Pericardium fibroblast (primary cell): ENCODE results near the gene FBXL2. TPM values are rescaled to one million over a fixed set of nuclear protein-coding genes. Genes with fewer than 3 reads are reported as not detected.

Source experiments
- total RNA-seq: library from RNA; depleted of rRNA; stranded (reverse); fragments of >200 nt; gene quantifications from 2 replicates; pipeline ENCODE4 v1.2.3, GENCODE V29; 2015

Gene FBXL2, protein sequence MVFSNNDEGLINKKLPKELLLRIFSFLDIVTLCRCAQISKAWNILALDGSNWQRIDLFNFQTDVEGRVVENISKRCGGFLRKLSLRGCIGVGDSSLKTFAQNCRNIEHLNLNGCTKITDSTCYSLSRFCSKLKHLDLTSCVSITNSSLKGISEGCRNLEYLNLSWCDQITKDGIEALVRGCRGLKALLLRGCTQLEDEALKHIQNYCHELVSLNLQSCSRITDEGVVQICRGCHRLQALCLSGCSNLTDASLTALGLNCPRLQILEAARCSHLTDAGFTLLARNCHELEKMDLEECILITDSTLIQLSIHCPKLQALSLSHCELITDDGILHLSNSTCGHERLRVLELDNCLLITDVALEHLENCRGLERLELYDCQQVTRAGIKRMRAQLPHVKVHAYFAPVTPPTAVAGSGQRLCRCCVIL
- 6.7 and 13.1 TPM in 2 replicates for total RNA-seq

GRCh38 chr3:33277193-33277882, at the start of gene FBXL2:
TSS of gene FBXL2 (plus strand) at chr3:33277442. CDS start at chr3:33277513, 71 bp downstream.

Other genes starting within 250 kb of the FBXL2 start
- gene GLB1, start 180.3 kb upstream of the FBXL2 start, total RNA-seq, result 85.7 and 109 TPM in 2 replicates
- gene TMPPE, start 180.3 kb upstream of the FBXL2 start, total RNA-seq, result 3.3 and 4.5 TPM in 2 replicates
- gene CRTAP, start 163.4 kb upstream of the FBXL2 start, total RNA-seq, result 420 and 609 TPM in 2 replicates
- 4.0 and 4.8 TPM in 2 replicates for gene SUSD5, start 58.6 kb upstream of the FBXL2 start, total RNA-seq
- 39.7 and 51.4 TPM in 2 replicates for gene UBP1, start 163.0 kb downstream of the FBXL2 start, total RNA-seq